LNCAP (cell line): ENCODE measurements around the gene ARSI.
A peak's percentile ranks its signal among the peaks of the same experiment; 100 is the strongest.

Experiments used
- TF ChIP-seq, protein P1 (sequence below): fragments of 450-650 bp; IDR thresholded peaks from 2 replicates; pipeline ENCODE4 v1.5.1; 2017; ENCODE audit warnings: mild to moderate bottlenecking

Gene ARSI

DNA sequence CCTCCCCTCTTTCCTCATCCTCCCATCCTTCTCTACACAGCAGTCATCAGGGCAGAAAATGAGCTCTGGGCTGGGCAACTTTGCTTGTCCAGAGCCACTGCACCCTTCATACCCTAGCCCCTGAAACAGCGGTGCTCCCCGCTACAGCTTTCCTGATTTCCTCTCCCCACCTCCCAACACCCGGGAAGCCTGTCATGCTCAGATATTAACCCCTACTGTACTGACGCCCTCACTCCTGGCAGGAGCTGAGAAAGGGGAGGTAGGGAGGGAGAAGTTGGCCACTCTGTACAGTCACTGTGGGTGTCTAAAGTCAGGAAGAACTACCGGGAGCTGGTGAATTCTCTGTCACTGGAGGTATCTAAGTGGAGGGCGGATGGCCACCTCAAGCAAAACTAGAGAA is 13.9 kb downstream of the ARSI start:
- TF ChIP-seq, protein P1, sequence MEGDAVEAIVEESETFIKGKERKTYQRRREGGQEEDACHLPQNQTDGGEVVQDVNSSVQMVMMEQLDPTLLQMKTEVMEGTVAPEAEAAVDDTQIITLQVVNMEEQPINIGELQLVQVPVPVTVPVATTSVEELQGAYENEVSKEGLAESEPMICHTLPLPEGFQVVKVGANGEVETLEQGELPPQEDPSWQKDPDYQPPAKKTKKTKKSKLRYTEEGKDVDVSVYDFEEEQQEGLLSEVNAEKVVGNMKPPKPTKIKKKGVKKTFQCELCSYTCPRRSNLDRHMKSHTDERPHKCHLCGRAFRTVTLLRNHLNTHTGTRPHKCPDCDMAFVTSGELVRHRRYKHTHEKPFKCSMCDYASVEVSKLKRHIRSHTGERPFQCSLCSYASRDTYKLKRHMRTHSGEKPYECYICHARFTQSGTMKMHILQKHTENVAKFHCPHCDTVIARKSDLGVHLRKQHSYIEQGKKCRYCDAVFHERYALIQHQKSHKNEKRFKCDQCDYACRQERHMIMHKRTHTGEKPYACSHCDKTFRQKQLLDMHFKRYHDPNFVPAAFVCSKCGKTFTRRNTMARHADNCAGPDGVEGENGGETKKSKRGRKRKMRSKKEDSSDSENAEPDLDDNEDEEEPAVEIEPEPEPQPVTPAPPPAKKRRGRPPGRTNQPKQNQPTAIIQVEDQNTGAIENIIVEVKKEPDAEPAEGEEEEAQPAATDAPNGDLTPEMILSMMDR, result no peak

GRCh38 chr5:150288361-150288760 is 14.3 kb downstream of the ARSI start:
- TF ChIP-seq, protein P1, result no peak

DNA sequence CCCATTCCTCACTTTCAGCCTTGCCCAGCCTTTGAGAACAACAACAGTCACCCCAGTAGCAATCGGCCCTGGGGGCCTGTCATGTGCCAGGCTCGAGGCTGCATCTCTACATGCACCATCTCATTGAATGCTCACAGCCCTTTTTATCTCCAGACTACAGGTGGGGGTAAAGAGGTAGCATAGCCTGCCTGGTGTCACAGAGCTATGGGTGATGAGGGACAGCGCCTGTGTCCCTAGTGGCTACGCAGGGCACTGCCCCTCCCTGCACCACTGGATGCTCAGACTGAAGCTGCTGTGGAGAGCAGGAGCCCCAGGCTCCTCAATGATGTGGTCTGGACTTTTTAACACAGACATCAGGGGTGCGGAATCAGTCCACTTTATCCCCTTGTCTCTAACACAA is 15.9 kb downstream of the ARSI start:
- TF ChIP-seq, protein P1, result peak; percentile 34

- TF ChIP-seq, protein P1, result no peak
Measured at GRCh38 chr5:150285114-150285513, 17.6 kb downstream of the ARSI start.

DNA sequence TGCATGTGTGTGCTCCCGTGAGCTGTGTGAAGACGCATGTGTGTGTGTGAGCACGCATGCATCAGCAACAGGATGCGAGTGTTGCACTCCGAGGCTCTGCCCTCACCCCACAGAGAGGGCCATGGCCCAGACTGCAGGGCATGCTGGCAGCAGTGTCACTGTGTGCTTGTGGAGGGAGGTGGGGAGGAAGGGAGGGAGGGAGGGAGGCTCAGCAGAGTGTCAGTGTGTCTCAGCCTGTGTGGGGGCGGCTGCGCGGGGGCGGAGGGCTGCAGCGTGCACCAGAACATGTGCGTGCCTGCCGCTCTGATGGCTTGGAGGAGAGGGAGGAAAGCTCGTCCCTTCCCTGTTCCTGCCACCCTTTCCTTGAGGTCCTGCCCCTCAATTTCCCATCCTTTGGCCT is 18.4 kb downstream of the ARSI start:
- TF ChIP-seq, protein P1, result no peak

- TF ChIP-seq, protein P1, result no peak
Measured at GRCh38 chr5:150283904-150284303, 18.8 kb downstream of the ARSI start.

DNA sequence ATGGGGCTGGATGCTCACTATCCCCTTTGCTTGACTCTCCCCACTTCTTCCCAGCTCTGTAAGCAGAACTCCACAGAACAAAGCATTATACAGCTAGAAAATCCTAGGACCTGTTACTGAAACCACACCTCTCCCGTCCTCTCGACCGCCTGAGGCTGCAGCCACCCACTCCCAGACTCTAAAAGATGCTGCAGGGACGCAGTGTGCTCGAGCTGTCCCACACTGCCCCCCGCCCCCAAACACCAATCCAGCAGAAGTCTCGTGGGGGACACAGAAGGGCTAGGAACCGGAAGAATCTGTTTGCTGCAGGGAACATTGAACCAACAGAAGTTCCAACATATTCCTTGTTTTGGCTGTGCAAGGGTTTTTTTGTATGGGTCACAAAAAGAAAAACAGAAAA is 20.7 kb downstream of the ARSI start:
- TF ChIP-seq, protein P1, result no peak

DNA sequence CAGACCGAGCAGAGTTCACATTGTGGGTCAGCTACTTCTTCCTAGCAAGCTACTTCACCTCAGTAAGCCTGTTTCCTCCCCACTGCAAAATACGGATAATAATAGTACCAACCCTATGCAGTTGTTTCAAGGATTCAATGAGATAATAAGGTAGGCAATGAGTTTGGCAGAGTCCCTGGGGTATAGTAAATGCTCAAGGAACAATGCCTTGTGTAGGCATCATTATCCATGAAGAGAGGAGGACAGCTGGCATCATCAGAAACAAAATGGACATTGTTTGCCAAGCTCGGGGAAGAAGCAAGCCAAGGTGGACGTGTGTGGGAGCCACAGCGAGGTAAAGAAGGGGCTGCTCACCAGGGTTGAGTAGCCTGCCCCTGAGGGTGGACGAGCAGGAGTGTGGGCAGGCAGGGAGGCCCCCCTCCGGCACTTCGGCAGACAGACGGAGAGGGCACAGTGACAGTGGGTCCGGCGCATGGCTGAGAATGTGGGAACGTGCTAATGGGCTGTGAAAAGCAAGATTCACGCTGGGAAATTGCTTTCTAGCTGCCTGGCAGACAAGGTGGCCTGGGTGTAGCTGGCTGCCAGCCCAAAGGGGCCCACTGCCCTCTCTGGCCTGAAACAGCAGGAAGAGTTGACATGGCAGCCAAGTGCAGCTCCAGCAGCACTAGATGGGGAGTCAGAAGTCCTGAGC is 23.2 kb downstream of the ARSI start:
- TF ChIP-seq, protein P1, result no peak
